HG02798 (cell line): Measurements from ENCODE around the gene GPRASP2.
"Not testable (repeated sequence)": the region's sequence is repeated elsewhere in the genome, so short reads cannot be mapped to it uniquely, and the experiment has no call there.

Source experiments
- ATAC-seq: cut with Tn5 transposase; IDR thresholded peaks from one replicate; pipeline ENCODE4 v1.9.1; 2021; ENCODE audit warnings: mild to moderate bottlenecking; ENCODE audit not compliant: unreplicated experiment, poor library complexity

Gene GPRASP2

GRCh38 chrX:102712216-102712966 is at the start of gene GPRASP2:
Gene GPRASP2 (plus strand): TSS chrX:102712448. CDS start chrX:102714870, 2,422 bp downstream.
- no peak for ATAC-seq

- ATAC-seq, result not testable (repeated sequence)
Observed at GRCh38 chrX:102663820-102664219, 48.4 kb upstream of the GPRASP2 start.

- not testable (repeated sequence) for ATAC-seq
Observed at GRCh38 chrX:102667034-102667433, 45.2 kb upstream of the GPRASP2 start.

GRCh38 chrX:102669526-102669925 is 42.7 kb upstream of the GPRASP2 start:
- no peak for ATAC-seq

- no peak for ATAC-seq
Observed at GRCh38 chrX:102672856-102673255, 39.4 kb upstream of the GPRASP2 start.

- ATAC-seq, result not testable (repeated sequence)
Observed at GRCh38 chrX:102677479-102677878, 34.8 kb upstream of the GPRASP2 start.

GRCh38 chrX:102684772-102685520 is 27.3 kb upstream of the GPRASP2 start:
- ATAC-seq, result no peak

GRCh38 chrX:102694749-102695148 is 17.5 kb upstream of the GPRASP2 start:
- no peak for ATAC-seq

GRCh38 chrX:102696306-102696705 is 15.9 kb upstream of the GPRASP2 start:
- ATAC-seq, result no peak

GRCh38 chrX:102697494-102697893 is 14.8 kb upstream of the GPRASP2 start:
- no peak for ATAC-seq

- no peak for ATAC-seq
Observed at GRCh38 chrX:102708900-102709299, 3.3 kb upstream of the GPRASP2 start.

- ATAC-seq, result no peak
Observed at GRCh38 chrX:102711872-102712215, 404 bp upstream of the GPRASP2 start.

GRCh38 chrX:102712981-102713625 is 855 bp downstream of the GPRASP2 start:
- ATAC-seq, result no peak

GRCh38 chrX:102714994-102715393 is 2.7 kb downstream of the GPRASP2 start:
- ATAC-seq, result no peak

- no peak for ATAC-seq
Observed at GRCh38 chrX:102715967-102716366, 3.7 kb downstream of the GPRASP2 start.

GRCh38 chrX:102720237-102721168 is 8.3 kb downstream of the GPRASP2 start, which contains the start of gene GPRASP3:
Gene GPRASP3 (plus strand): TSS chrX:102720743. CDS start chrX:102748996, 28,253 bp downstream.
- peak; percentile 66 for ATAC-seq

GRCh38 chrX:102721169-102721506 is 8.9 kb downstream of the GPRASP2 start:
- not testable (repeated sequence) for ATAC-seq

- no peak for ATAC-seq
Observed at GRCh38 chrX:102723456-102723855, 11.2 kb downstream of the GPRASP2 start.

GRCh38 chrX:102727761-102728160 is 15.5 kb downstream of the GPRASP2 start:
- no peak for ATAC-seq

GRCh38 chrX:102728646-102729045 is 16.4 kb downstream of the GPRASP2 start:
- ATAC-seq, result no peak
